H1 (cell line): ENCODE measurements around the gene MYO5B.

Experiments
- ASH2L ChIP-seq: fragments of 200-600, 300-600 bp; sonication (generic); IDR thresholded peaks from one replicate; pipeline ENCODE4 v1.7.1; 2017; ENCODE audit warnings: low read length
- CBX8 ChIP-seq: fragments of 300-800, 300-1000 bp; sonication (generic); IDR thresholded peaks from 2 replicates; pipeline ENCODE4 v1.7.1; 2016; ENCODE audit warnings: low read depth, low read length, borderline replicate concordance
- CREB1 ChIP-seq: IDR thresholded peaks from 2 replicates; pipeline ENCODE4 v1.6.1; 2012; ENCODE audit warnings: inconsistent platforms
- CTCF ChIP-seq, 3 experiments: IDR thresholded peaks; 1 replicate in 2 of 3; 2 replicates in 1 of 3; pipeline versions ENCODE4 v1.5.1 to v1.6.1; 2011; ENCODE audit warnings: low read length in 3 of 3, mild to moderate bottlenecking in 3 of 3, inconsistent platforms in 2 of 3, low read depth in 1 of 3, moderate library complexity in 1 of 3; ENCODE audit not compliant: insufficient read depth in 1 of 3; ENCODE audit errors: control extremely low read depth in 1 of 3
- HDAC2 ChIP-seq, 2 experiments: fragments of 300-600 bp in 1 of 2; sonication (generic) in 1 of 2; IDR thresholded peaks; 2 replicates each; pipeline ENCODE4 v1.6.1; 2011 to 2012; ENCODE audit warnings: low read depth in 2 of 2, low read length in 2 of 2, mild to moderate bottlenecking in 2 of 2, moderate library complexity in 2 of 2, borderline replicate concordance in 1 of 2, inconsistent platforms in 1 of 2
- POLR2A ChIP-seq, 2 experiments: IDR thresholded peaks; 1 replicate in 1 of 2; 2 replicates in 1 of 2; pipeline ENCODE4 v1.6.1; 2011; ENCODE audit warnings: low read depth in 2 of 2, low read length in 2 of 2, mild to moderate bottlenecking in 2 of 2; ENCODE audit errors: control extremely low read depth in 1 of 2
- POLR2AphosphoS5 ChIP-seq: IDR thresholded peaks from 2 replicates; pipeline ENCODE4 v1.6.1; 2011; ENCODE audit warnings: low read depth, low read length
- RAD21 ChIP-seq, 2 experiments: IDR thresholded peaks in 1 of 2; conservative IDR thresholded peaks in 1 of 2; 2 replicates each; pipeline ENCODE4 v1.6.1; 2011; ENCODE audit warnings: low read depth in 2 of 2, low read length in 2 of 2, improper control_type of control experiment in 1 of 2, inconsistent platforms in 1 of 2, mild to moderate bottlenecking in 1 of 2, moderate library complexity in 1 of 2
- SIRT6 ChIP-seq: IDR thresholded peaks from one replicate; pipeline ENCODE4 v1.7.1; 2012; ENCODE audit warnings: low read length, inconsistent platforms
- TAF1 ChIP-seq: IDR thresholded peaks from 2 replicates; pipeline ENCODE4 v1.6.1; 2011; ENCODE audit warnings: mild to moderate bottlenecking, low read depth, low read length
- TCF12 ChIP-seq: IDR thresholded peaks from 2 replicates; pipeline ENCODE4 v1.6.1; 2011; ENCODE audit warnings: low read depth, mild to moderate bottlenecking, low read length
- YY1 ChIP-seq: IDR thresholded peaks from 2 replicates; pipeline ENCODE4 v1.6.1; 2011; ENCODE audit warnings: low read depth, mild to moderate bottlenecking, low read length
- TF ChIP-seq, protein P1 (sequence below): IDR thresholded peaks from 2 replicates; pipeline ENCODE4 v1.6.1; 2011; ENCODE audit warnings: low read depth, mild to moderate bottlenecking, low read length; ENCODE audit not compliant: insufficient read depth

DNA sequence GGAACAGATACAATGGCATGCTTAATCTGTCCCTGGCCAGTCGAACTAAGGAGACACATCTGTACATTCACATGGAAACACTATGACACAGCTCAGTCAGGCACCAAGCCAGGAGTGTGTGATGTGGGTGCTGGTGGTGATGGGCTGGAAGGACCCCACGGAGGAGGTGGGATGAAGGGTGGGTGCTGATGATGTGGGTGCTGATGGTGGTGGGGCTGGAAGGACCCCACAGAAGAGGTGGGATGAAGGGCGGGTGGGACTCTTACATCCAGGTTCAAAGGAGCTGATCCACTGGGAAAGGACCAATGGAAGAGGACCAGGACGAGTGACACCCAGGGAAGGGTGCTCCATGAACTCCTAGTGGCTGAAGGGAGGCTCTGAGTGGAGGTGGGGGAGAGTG is 346.8 kb downstream of the MYO5B start:
- TF ChIP-seq CTCF (IDR thresholded peaks at IDR 0.05; ENCODE audit: control extremely low read depth in 1 of 3, insufficient read depth in 1 of 3, low read depth in 1 of 3, low read length in 3 of 3) (no peak), SIRT6 (no peak), HDAC2 (IDR thresholded peaks at IDR 0.05; ENCODE audit: borderline replicate concordance in 1 of 2, low read depth in 2 of 2, low read length in 2 of 2) (no peak), RAD21 (IDR thresholded peaks at IDR 0.05 in 1 of 2, conservative IDR thresholded peaks at IDR 0.05 in 1 of 2; ENCODE audit: low read depth in 2 of 2, low read length in 2 of 2) (no peak), POLR2A (IDR thresholded peaks at IDR 0.05; ENCODE audit: control extremely low read depth in 1 of 2, low read depth in 2 of 2, low read length in 2 of 2) (no peak), TAF1 (no peak), CBX8 (no peak), TCF12 (no peak), ASH2L (no peak), YY1 (no peak), CREB1 (no peak), POLR2AphosphoS5 (no peak)
- TF ChIP-seq, protein P1, sequence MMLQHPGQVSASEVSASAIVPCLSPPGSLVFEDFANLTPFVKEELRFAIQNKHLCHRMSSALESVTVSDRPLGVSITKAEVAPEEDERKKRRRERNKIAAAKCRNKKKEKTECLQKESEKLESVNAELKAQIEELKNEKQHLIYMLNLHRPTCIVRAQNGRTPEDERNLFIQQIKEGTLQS = no peak
